ENCODE results near the gene CYP2R1. TPM values are rescaled to one million over a fixed set of nuclear protein-coding genes. Genes with fewer than 3 reads are reported as not detected.

The CYP2R1 gene
- total RNA-seq, 4 donors from 2014 or later = 28.9 to 48.3 (median 40.9) TPM

DNA sequence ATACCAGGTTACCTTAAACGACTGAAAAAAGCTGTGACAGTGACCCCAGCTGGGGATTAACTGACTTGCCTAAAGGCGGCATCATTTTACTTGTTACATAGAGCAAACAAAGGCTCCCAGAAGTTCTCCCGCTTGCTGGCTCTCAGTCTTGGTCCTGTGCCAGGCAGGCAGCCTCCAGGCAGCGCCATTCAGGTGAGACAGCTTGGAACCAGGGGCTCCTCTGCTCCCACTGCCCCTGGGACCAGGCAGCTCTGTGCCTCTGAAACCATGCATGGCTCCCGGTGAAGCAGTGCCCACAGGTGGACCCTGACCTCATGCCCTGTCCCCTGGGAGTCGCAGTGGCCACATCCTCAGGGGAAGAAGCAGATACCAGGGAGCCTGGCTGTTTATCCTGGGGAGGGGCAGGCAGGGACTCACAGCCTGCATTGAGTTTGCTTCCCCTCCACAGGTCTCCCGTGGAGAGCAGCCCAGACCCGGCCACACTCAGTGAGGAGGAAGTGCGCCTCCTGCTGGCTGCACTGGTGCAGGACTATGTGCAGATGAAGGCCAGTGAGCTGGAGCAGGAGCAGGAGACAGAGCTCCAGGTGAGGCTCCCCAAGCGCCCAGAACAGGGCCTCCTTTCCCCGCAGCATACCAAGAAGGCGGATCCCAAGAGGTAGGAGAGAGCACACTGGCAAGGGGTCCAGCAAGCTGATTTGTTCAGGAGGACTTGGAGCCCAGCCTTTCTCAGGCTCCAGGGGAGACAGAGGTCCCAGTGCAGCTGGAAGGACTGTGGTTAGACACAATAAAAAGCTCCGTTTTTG, 15.6 kb upstream of the CYP2R1 start:
- Histone ChIP-seq H3K4me1 (peaks cover 0 to 22% (median 4%) of the 10 kb centered on the region in 4 donors), H3K36me3 (no peaks in the 10 kb centered on the region), H3K4me3 (no peak overlapping the region), H3K27ac (peak overlapping the region in 1 of 4 donors; percentile 12), H3K9me3 (no peaks in the 10 kb centered on the region), H3K27me3 (no peaks in the 10 kb centered on the region)
- DNase-seq = peak; percentile 90 to 95 (median 91)
- TF ChIP-seq POLR2A (IDR thresholded peaks at IDR 0.05) = no peak
- peak; percentile 42 to 88 (median 80) for TF ChIP-seq CTCF (IDR thresholded peaks at IDR 0.05)

- TF ChIP-seq CTCF (IDR thresholded peaks at IDR 0.05) (no peak), POLR2A (IDR thresholded peaks at IDR 0.05) (no peak)
- H3K9me3 ChIP-seq = no peaks in the 10 kb centered on the region
- H3K4me1 ChIP-seq = peaks cover 0 to 22% (median 4%) of the 10 kb centered on the region in 4 donors
- H3K27ac ChIP-seq = no peak overlapping the region
- no peaks in the 10 kb centered on the region for H3K36me3 ChIP-seq
- no peak for DNase-seq
- H3K27me3 ChIP-seq = no peaks in the 10 kb centered on the region
- no peak overlapping the region for H3K4me3 ChIP-seq
Observed at GRCh38 chr11:14906993-14907392, 15.0 kb upstream of the CYP2R1 start.

- no peak overlapping the region for H3K4me3 ChIP-seq
- H3K27ac ChIP-seq = no peak overlapping the region
- H3K36me3 ChIP-seq = no peaks in the 10 kb centered on the region
- H3K4me1 ChIP-seq = peaks cover 0 to 22% (median 4%) of the 10 kb centered on the region in 4 donors
- H3K9me3 ChIP-seq = no peaks in the 10 kb centered on the region
- DNase-seq = no peak
- TF ChIP-seq POLR2A (IDR thresholded peaks at IDR 0.05) (no peak), CTCF (IDR thresholded peaks at IDR 0.05) (no peak)
- H3K27me3 ChIP-seq = no peaks in the 10 kb centered on the region
Observed at GRCh38 chr11:14906578-14906977, 14.5 kb upstream of the CYP2R1 start.

DNA sequence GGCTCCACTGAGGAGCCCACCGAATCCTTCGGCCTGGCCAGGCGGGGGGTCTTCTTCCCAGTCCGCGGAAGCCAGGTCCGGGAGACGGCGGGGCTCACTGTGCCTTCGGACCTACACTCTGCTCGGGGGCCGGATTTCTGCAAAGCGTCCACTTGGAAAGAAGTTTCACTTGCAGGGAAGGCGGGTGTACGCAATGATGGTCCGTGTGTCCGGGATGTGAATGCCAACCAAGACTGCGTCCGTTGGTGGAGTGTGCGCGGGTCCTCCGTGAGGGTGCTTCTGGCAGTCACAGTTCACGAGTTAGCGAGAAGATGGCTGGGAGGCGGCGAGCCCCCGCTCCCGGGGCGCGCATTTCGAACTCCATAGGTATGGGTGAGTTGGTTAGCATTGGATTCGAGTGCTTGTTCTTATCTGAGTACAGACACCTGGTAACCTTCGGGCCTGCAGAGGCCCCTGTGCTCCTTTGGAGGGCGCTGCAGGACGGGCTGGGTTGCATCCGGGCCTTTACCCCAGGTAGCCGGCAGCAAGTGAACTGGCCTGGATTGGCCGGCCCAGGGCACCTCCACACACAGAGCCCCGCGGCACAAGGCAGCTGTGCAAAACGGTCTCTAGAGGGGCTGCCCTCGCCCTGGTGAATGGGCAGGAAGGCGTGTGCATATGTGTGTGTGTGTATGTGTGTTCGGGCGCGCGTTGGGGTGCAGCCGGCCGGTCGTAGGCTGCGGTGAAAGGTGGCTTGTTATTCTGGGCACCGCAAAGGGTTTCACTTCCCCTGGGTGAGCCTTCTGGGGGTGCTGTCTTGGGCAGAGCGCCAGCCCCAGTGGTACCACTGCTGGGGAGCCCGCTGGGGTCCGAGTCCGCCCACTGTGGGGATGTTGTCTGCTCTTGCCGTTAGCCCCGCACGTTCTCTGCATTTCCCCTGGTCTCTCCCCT, 13.3 kb upstream of the CYP2R1 start:
- H3K27me3 ChIP-seq = no peaks in the 10 kb centered on the region
- peaks cover 0 to 22% (median 4%) of the 10 kb centered on the region in 4 donors for H3K4me1 ChIP-seq
- peak overlapping the region; percentile 20 to 72 (median 52) for H3K27ac ChIP-seq
- peak; percentile 64 to 90 (median 89) for DNase-seq
- no peak for TF ChIP-seq POLR2A (IDR thresholded peaks at IDR 0.05)
- peak in 4 of 6 experiments; percentile 16 to 38 (median 22) for TF ChIP-seq CTCF (IDR thresholded peaks at IDR 0.05)
- H3K9me3 ChIP-seq = no peaks in the 10 kb centered on the region
- no peaks in the 10 kb centered on the region for H3K36me3 ChIP-seq
- H3K4me3 ChIP-seq = peak overlapping the region; percentile 52 to 61 (median 58)

DNA sequence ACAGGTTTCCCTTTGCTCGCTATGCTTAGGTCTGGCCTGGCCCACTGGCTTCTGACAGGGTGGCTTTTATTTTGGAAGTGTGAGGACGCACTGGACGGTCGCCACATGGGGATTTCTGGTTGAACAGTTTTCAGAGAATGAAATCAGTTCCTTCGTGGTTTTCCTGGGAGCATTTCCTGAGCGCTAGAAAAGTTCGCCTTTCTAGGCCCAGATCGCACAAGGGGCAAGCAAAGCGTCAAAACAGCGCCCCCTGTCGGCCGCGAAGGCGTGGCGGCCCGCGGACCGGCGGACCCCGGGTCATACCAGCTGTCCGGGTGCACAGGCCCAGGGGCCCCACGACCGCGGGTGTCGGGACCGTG, 12.7 kb upstream of the CYP2R1 start:
- Histone ChIP-seq H3K36me3 (no peaks in the 10 kb centered on the region), H3K27ac (peak overlapping the region; percentile 20 to 72 (median 52)), H3K4me3 (peak overlapping the region; percentile 52 to 61 (median 58)), H3K9me3 (no peaks in the 10 kb centered on the region), H3K27me3 (no peaks in the 10 kb centered on the region), H3K4me1 (peaks cover 0 to 22% (median 4%) of the 10 kb centered on the region in 4 donors)
- TF ChIP-seq CTCF (IDR thresholded peaks at IDR 0.05) (peak; percentile 66 to 94 (median 86)), POLR2A (IDR thresholded peaks at IDR 0.05) (no peak)
- peak; percentile 68 to 91 (median 86) for DNase-seq
